GM12878 (cell line): Measurements from ENCODE around the gene SMTNL1. TPM values are rescaled to one million over a fixed set of nuclear protein-coding genes. Genes with fewer than 3 reads are reported as not detected.

Experiments used
- ATAC-seq: fragments of 200-7000 bp; cut with Tn5 transposase; 3 replicates; pipeline ENCODE4 v1.9.1; 2020; ENCODE audit warnings: mild to moderate bottlenecking, moderate library complexity
- BruUV-seq: library from RNA; stranded (reverse); fragments of 400-500 nt; replicated peaks from 2 replicates; lab custom pipeline; 2021; lab: Mats Ljungman, UMichigan
- CTCF ChIA-PET: fragments of 300-600 bp; sonication (Branson Sonifier 250); formaldehyde crosslinking; extraction: SDS; loops from one replicate; lab custom pipeline; 2021; ENCODE audit warnings: inconsistent platforms; lab: Yijun Ruan, JAX
- POLR2A ChIA-PET: fragments of 350-600 bp; formaldehyde crosslinking; extraction: SDS; loops from one replicate; lab custom pipeline; 2021; ENCODE audit warnings: inconsistent platforms; lab: Charles Lee
- RAD21 ChIA-PET: fragments of 300-600 bp; sonication (Branson Sonifier 250); formaldehyde crosslinking; loops from one replicate; lab custom pipeline; 2023; ENCODE audit warnings: antibody characterized with exemption; ENCODE audit not compliant: unreplicated experiment; lab: Charles Lee
- SMC1A ChIA-PET: fragments of 300-600 bp; sonication (Branson Sonifier 250); formaldehyde crosslinking; loops from one replicate; lab custom pipeline; 2023; ENCODE audit not compliant: unreplicated experiment, uncharacterized antibody; lab: Charles Lee
- DNase-seq: peaks from one replicate; pipeline ENCODE4 v3.0.0-alpha.2; 2011; ENCODE audit warnings: low read depth, low spot score
- FAIRE-seq: peaks from 3 replicates; lab custom pipeline; 2011; peaks lifted over from hg19 to GRCh38; lab: Jason Lieb, UNC
- H2AFZ ChIP-seq: 2 replicates; pipeline ENCODE4 v1.6.0; 2011; ENCODE audit warnings: low read depth, low read length, control low read depth; ENCODE audit not compliant: control insufficient read depth
- H3K27ac ChIP-seq: 2 replicates; pipeline ENCODE4 v1.5.1; 2011; ENCODE audit warnings: control low read depth; ENCODE audit not compliant: control insufficient read depth, insufficient read depth
- H3K27me3 ChIP-seq, 2 experiments: replicated peaks in 1 of 2; 2 replicates each; pipeline versions ENCODE4 v1.6.0 to v1.6.1; 2011; ENCODE audit warnings: low read length in 1 of 2; ENCODE audit not compliant: control insufficient read depth in 2 of 2, insufficient read depth in 2 of 2
- H3K36me3 ChIP-seq, 2 experiments: 2 replicates each; pipeline ENCODE4 v1.5.1; 2011; ENCODE audit warnings: low read length in 1 of 2; ENCODE audit not compliant: control insufficient read depth in 2 of 2, insufficient read depth in 2 of 2
- H3K4me1 ChIP-seq: 2 replicates; pipeline ENCODE4 v1.6.1; 2011; ENCODE audit warnings: mild to moderate bottlenecking, low read length, moderate library complexity, mixed read lengths; ENCODE audit not compliant: control insufficient read depth, insufficient read depth
- H3K4me2 ChIP-seq: 2 replicates; pipeline ENCODE4 v1.6.0; 2011; ENCODE audit warnings: control low read depth; ENCODE audit not compliant: control insufficient read depth, insufficient read depth
- H3K4me3 ChIP-seq: fragments of 200-600 bp; sonication (generic); 2 replicates; pipeline ENCODE4 v1.5.1; 2016
- H3K79me2 ChIP-seq: 2 replicates; pipeline ENCODE4 v1.6.0; 2011; ENCODE audit warnings: low read length; ENCODE audit not compliant: control insufficient read depth, insufficient read depth
- H3K9ac ChIP-seq: 2 replicates; pipeline ENCODE4 v1.8.0; 2011; ENCODE audit warnings: low read length, control low read depth, mixed read lengths; ENCODE audit not compliant: control insufficient read depth, insufficient read depth
- H3K9me3 ChIP-seq: replicated peaks from 3 replicates; pipeline ENCODE4 v1.5.1; 2011; ENCODE audit warnings: mild to moderate bottlenecking, low read length; ENCODE audit not compliant: control insufficient read depth, insufficient read depth
- H4K20me1 ChIP-seq: 2 replicates; pipeline ENCODE4 v1.6.0; 2011; ENCODE audit not compliant: control insufficient read depth, insufficient read depth
- CBFB ChIP-seq: IDR thresholded peaks from 2 replicates; pipeline ENCODE4 v1.6.1; 2016; ENCODE audit warnings: antibody characterized with exemption, low read depth
- ESRRA ChIP-seq: IDR thresholded peaks from 2 replicates; pipeline ENCODE4 v1.6.1; 2012; ENCODE audit warnings: mild to moderate bottlenecking, low read length, improper control_type of control experiment
- EZH2 ChIP-seq: IDR thresholded peaks from 2 replicates; pipeline ENCODE4 v1.6.1; 2012; ENCODE audit warnings: low read depth, mild to moderate bottlenecking, control low read depth, inconsistent platforms, low read length, borderline replicate concordance; ENCODE audit not compliant: control insufficient read depth
- HDAC2 ChIP-seq: fragments of 200-600 bp; sonication (generic); IDR thresholded peaks from 2 replicates; pipeline ENCODE4 v1.6.1; 2017
- HDAC6 ChIP-seq: fragments of 200-600 bp; sonication (generic); IDR thresholded peaks from one replicate; pipeline ENCODE4 v1.8.0; 2017; ENCODE audit warnings: antibody characterized with exemption; ENCODE audit not compliant: unreplicated experiment
- IRF4 ChIP-seq: IDR thresholded peaks from 2 replicates; pipeline ENCODE4 v1.6.1; 2011; ENCODE audit warnings: low read depth, low read length
- IRF5 ChIP-seq: fragments of 450-650 bp; IDR thresholded peaks from 2 replicates; pipeline ENCODE4 v1.6.1; 2017; ENCODE audit warnings: borderline replicate concordance
- PML ChIP-seq: IDR thresholded peaks from 2 replicates; pipeline ENCODE4 v1.6.1; 2012; ENCODE audit warnings: low read length, inconsistent platforms
- SIX5 ChIP-seq: IDR thresholded peaks from 2 replicates; pipeline ENCODE4 v1.6.1; 2011; ENCODE audit warnings: mild to moderate bottlenecking, low read depth, low read length, moderate library complexity; ENCODE audit not compliant: severe bottlenecking
- SPI1 ChIP-seq: IDR thresholded peaks from 2 replicates; pipeline ENCODE4 v1.6.1; 2011; ENCODE audit warnings: low read depth, mild to moderate bottlenecking, low read length, moderate library complexity, borderline replicate concordance; ENCODE audit not compliant: insufficient read depth
- SRF ChIP-seq, 2 experiments: IDR thresholded peaks; 2 replicates each; pipeline ENCODE4 v1.6.1; 2011; ENCODE audit warnings: low read depth in 2 of 2, low read length in 2 of 2, mild to moderate bottlenecking in 1 of 2, moderate library complexity in 1 of 2
- TAF1 ChIP-seq: IDR thresholded peaks from 2 replicates; pipeline ENCODE4 v1.6.1; 2011; ENCODE audit warnings: mild to moderate bottlenecking, low read depth, low read length, borderline replicate concordance
- ZNF384 ChIP-seq: IDR thresholded peaks from 2 replicates; pipeline ENCODE4 v1.6.1; 2012; ENCODE audit warnings: low read depth, mild to moderate bottlenecking, low read length, improper control_type of control experiment, borderline replicate concordance
- ZNF592 ChIP-seq: fragments of 450-650 bp; IDR thresholded peaks from 2 replicates; pipeline ENCODE4 v1.6.1; 2017; ENCODE audit warnings: mild to moderate bottlenecking, moderate library complexity
- WGBS: methylation state at CpG from one replicate; pipeline ENCODE4 v1.1.6; 2016; ENCODE audit warnings: low lambda C conversion rate; ENCODE audit not compliant: insufficient replicate concordance, insufficient coverage; ENCODE audit errors: missing lambda C conversion rate; 5-methylcytosine and 5-hydroxymethylcytosine counted together
- in situ Hi-C: fragments of 300-500 bp; cut with MboI; formaldehyde crosslinking; loops from 9 replicates; pipeline ENCODE4 v1.14.3; 2018; ENCODE audit warnings: mixed read lengths
- intact Hi-C: fragments of 100-400 bp; cut with micrococcal nuclease; formaldehyde crosslinking; loops from one replicate; pipeline ENCODE4 v1.14.2; 2022; ENCODE audit not compliant: unreplicated experiment
- polyA plus RNA-seq, 11 experiments: library from polyadenylated mRNA; depleted of rRNA in 4 of 11; unstranded in 6 of 11; stranded (reverse) in 5 of 11; fragments of >200 nt; fragmentation: Nextera tagmentation in 4 of 11; fragmentation: Illumina TruSeq in 1 of 11; extraction: Ambion mirVana in 4 of 11; extraction: Trizol in 1 of 11; gene quantifications; 1 replicate in 1 of 11; 2 replicates in 10 of 11; pipeline versions ENCODE4 v1.2.1 to v1.2.3, GENCODE V29; 2011 to 2016; ENCODE audit warnings: inconsistent platforms in 2 of 11, missing spikeins in 2 of 11, low read depth in 1 of 11
- total RNA-seq, 4 experiments: library from RNA; depleted of rRNA in 3 of 4; stranded (reverse); fragments of >200 nt in 3 of 4; fragmentation: Illumina TruSeq in 1 of 4; extraction: Trizol in 1 of 4; gene quantifications; 2 replicates each; pipeline versions ENCODE4 v1.2.1 to v1.2.3, GENCODE V29; 2013 to 2021

SMTNL1 gene
- total and polyA plus RNA-seq, 10 of the 15 experiments (the other 5 are each of a cell fraction or from before 2014, with no cell fraction given) = 0.06 to 0.17 (median 0.10) TPM; not detected in 7

GRCh38 chr11:57512646-57513451 lies 24.5 kb upstream of the SMTNL1 start:
- Histone ChIP-seq H3K4me3 (0 out of 2 replicates have a peak overlapping the region, but pooled peaks have one; percentile 90), H3K4me1 (no peaks in the 10 kb centered on the region), H3K4me2 (peak overlapping the region; percentile 78; the same call in 1 of the 2 replicates), H3K9ac (no peak overlapping the region; the same call in 1 of the 2 replicates), H4K20me1 (no peaks in the 10 kb centered on the region), H3K36me3 (no peaks in the 10 kb centered on the region), H3K27me3 (no peaks in the 10 kb centered on the region), H2AFZ (no peak overlapping the region), H3K27ac (no peak overlapping the region), H3K79me2 (peaks cover 11% of the 10 kb centered on the region), H3K9me3 (no peaks in the 10 kb centered on the region)
- no TSS peak for BruUV-seq
- ChIA-PET RAD21 (interaction anchor here (0.8 to 8.2 kb wide), 4 partner anchors 14 to 167 kb away, joined by 4 to 46 read pairs (median 6); no protein-coding TSS in a partner anchor), SMC1A (interaction anchor here (0.8 to 5.4 kb wide), 7 partner anchors 8 to 55 kb away, joined by 3 to 47 read pairs (median 4); partner anchors contain the start of gene UBE2L6), CTCF (interaction anchor here (0.8 to 10.6 kb wide), 8 partner anchors 14 to 288 kb away, joined by 3 to 158 read pairs (median 6); partner anchors contain the start of genes RTN4RL2 and UBE2L6), POLR2A (interaction anchor here (0.6 to 0.9 kb wide), 3 partner anchors 47 to 248 kb away, joined by 3 to 5 read pairs (median 3); no protein-coding TSS in a partner anchor)
- intact Hi-C loops (no loop called here), in situ Hi-C loops (no loop called here)
- 90% methylated on average over 12 of the region's 12 CpGs for WGBS
- ATAC-seq (no peak), DNase-seq (no peak), FAIRE-seq (no peak)
- no peak for TF ChIP-seq IRF5
- TF ChIP-seq EZH2 = no peak
- TF ChIP-seq SIX5 = no peak
- TF ChIP-seq SPI1 = no peak
- TF ChIP-seq PML = no peak
- no peak for TF ChIP-seq CBFB
- no peak for TF ChIP-seq ZNF592
- TF ChIP-seq HDAC2 = no peak
- TF ChIP-seq TAF1 = no peak
- no peak for TF ChIP-seq ZNF384
- no peak for TF ChIP-seq ESRRA
- no peak for TF ChIP-seq SRF (IDR thresholded peaks at IDR 0.05; ENCODE audit: low read depth in 2 of 2, low read length in 2 of 2)
- TF ChIP-seq HDAC6 = no peak
- no peak for TF ChIP-seq IRF4
